Keratinocyte (primary cell): Measurements from ENCODE around the gene TNFRSF6B. TPM values are rescaled to one million over a fixed set of nuclear protein-coding genes. Genes with fewer than 3 reads are reported as not detected.

Experiments
- DNase-seq: peaks from one replicate; pipeline ENCODE4 v3.0.0-alpha.2; 2011; ENCODE audit warnings: low read depth, missing footprints, low spot score
- FAIRE-seq: peaks from 2 replicates; lab custom pipeline; 2011; peaks lifted over from hg19 to GRCh38; lab: Jason Lieb, UNC
- H2AFZ ChIP-seq: 2 replicates; pipeline ENCODE4 v1.6.0; 2012; ENCODE audit warnings: low read length, control low read depth, inconsistent platforms; ENCODE audit not compliant: control insufficient read depth
- H3K27ac ChIP-seq: 2 replicates; pipeline ENCODE4 v1.5.1; 2011; ENCODE audit warnings: low read length; ENCODE audit not compliant: control insufficient read depth, insufficient read depth
- H3K27me3 ChIP-seq: 3 replicates; pipeline ENCODE4 v1.6.0; 2011; ENCODE audit warnings: low read length; ENCODE audit not compliant: control insufficient read depth, insufficient read depth; ENCODE audit errors: extremely low read depth
- H3K36me3 ChIP-seq, 2 experiments: 2 replicates in 1 of 2; 3 replicates in 1 of 2; pipeline ENCODE4 v1.5.1; 2011; ENCODE audit warnings: low read length in 2 of 2, mild to moderate bottlenecking in 1 of 2; ENCODE audit not compliant: control insufficient read depth in 2 of 2, insufficient read depth in 2 of 2; ENCODE audit errors: extremely low read depth in 1 of 2
- H3K4me1 ChIP-seq: 3 replicates; pipeline ENCODE4 v1.5.1; 2011; ENCODE audit warnings: low read length; ENCODE audit not compliant: control insufficient read depth, insufficient read depth; ENCODE audit errors: extremely low read depth
- H3K4me2 ChIP-seq: 3 replicates; pipeline ENCODE4 v1.6.0; 2011; ENCODE audit warnings: low read depth, low read length; ENCODE audit not compliant: control insufficient read depth, insufficient read depth; ENCODE audit errors: extremely low read depth
- H3K4me3 ChIP-seq, 3 experiments: fragments of 200-600 bp in 1 of 3; sonication (generic) in 1 of 3; 2 replicates in 2 of 3; 3 replicates in 1 of 3; pipeline ENCODE4 v1.5.1; 2011 to 2016; ENCODE audit warnings: low read length in 3 of 3, mild to moderate bottlenecking in 3 of 3, control low read depth in 2 of 3, inconsistent platforms in 1 of 3, low read depth in 1 of 3, mixed read lengths in 1 of 3, mixed run types in 1 of 3, moderate library complexity in 1 of 3; ENCODE audit not compliant: control insufficient read depth in 2 of 3, insufficient read depth in 2 of 3; ENCODE audit errors: extremely low read depth in 1 of 3
- H3K79me2 ChIP-seq: 2 replicates; pipeline ENCODE4 v1.6.0; 2012; ENCODE audit warnings: low read length; ENCODE audit not compliant: control insufficient read depth, insufficient read depth
- H3K9ac ChIP-seq: 3 replicates; pipeline ENCODE4 v1.6.0; 2011; ENCODE audit warnings: low read length; ENCODE audit not compliant: control insufficient read depth, insufficient read depth; ENCODE audit errors: extremely low read depth
- H3K9me1 ChIP-seq: 3 replicates; pipeline ENCODE4 v1.6.0; 2011; ENCODE audit warnings: low read length; ENCODE audit not compliant: control insufficient read depth, insufficient read depth; ENCODE audit errors: extremely low read depth
- H3K9me3 ChIP-seq: 2 replicates; pipeline ENCODE4 v1.5.1; 2012; ENCODE audit warnings: low read depth, low read length; ENCODE audit not compliant: control insufficient read depth
- H4K20me1 ChIP-seq: 3 replicates; pipeline ENCODE4 v1.6.0; 2011; ENCODE audit warnings: low read length; ENCODE audit not compliant: control insufficient read depth, insufficient read depth; ENCODE audit errors: extremely low read depth
- EZH2 ChIP-seq: IDR thresholded peaks from one replicate; pipeline ENCODE4 v1.6.1; 2012; ENCODE audit warnings: inconsistent platforms, mild to moderate bottlenecking, low read length, moderate library complexity
- dilution Hi-C: fragments of 300-500 bp; cut with MboI; formaldehyde crosslinking; loops from one replicate; pipeline ENCODE4 v1.7.0; 2020; ENCODE audit warnings: low sequenced_read_pairs; ENCODE audit not compliant: extremely low pct_ligation_motif_present
- polyA plus RNA-seq, 5 experiments: library from polyadenylated mRNA; depleted of rRNA in 3 of 5; stranded (reverse) in 3 of 5; stranded (forward) in 1 of 5; unstranded in 1 of 5; fragments of >200 nt; gene quantifications; 1 replicate in 1 of 5; 2 replicates in 3 of 5; 3 replicates in 1 of 5; pipeline versions ENCODE4 v1.2.1 to v1.2.3, GENCODE V29; 2011 to 2012; ENCODE audit warnings: missing spikeins in 2 of 5, low read depth in 1 of 5, low replicate concordance in 1 of 5
- TF ChIP-seq, protein P1 (sequence below), 3 experiments: IDR thresholded peaks in 1 of 3; conservative IDR thresholded peaks in 1 of 3; optimal IDR thresholded peaks in 1 of 3; 2 replicates in 2 of 3; 3 replicates in 1 of 3; pipeline versions ENCODE3 to v1.5.1; 2011; ENCODE audit warnings: low read length in 3 of 3, mild to moderate bottlenecking in 3 of 3, moderate library complexity in 2 of 3, control low read depth in 1 of 3, inconsistent platforms in 1 of 3; ENCODE audit not compliant: insufficient read depth in 2 of 3; ENCODE audit errors: extremely low read depth in 1 of 3

The TNFRSF6B gene
- polyA plus RNA-seq, 1 donor (not counting 4 experiments of a cell fraction or from before 2014, with no cell fraction given) = 51.9 TPM

DNA sequence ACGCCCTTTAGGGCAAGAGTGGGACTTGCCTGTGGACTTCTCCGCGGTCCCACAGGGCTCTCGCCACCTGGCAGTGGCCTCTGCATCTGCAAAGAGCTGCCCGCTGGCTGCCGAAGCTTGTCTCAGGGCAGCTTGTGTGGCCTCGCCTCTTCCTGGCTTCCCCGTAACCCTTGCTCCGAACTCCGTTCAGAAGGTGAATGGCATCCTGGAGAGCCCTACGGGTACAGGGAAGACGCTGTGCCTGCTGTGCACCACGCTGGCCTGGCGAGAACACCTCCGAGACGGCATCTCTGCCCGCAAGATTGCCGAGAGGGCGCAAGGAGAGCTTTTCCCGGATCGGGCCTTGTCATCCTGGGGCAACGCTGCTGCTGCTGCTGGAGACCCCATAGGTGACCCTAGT, 35.3 kb upstream of the TNFRSF6B start:
- Histone ChIP-seq H3K9me1 (no peaks in the 10 kb centered on the region), H3K27me3 (no peaks in the 10 kb centered on the region), H3K36me3 (peaks cover 18 to 24% of the 10 kb centered on the region in 2 experiments), H3K27ac (no peak overlapping the region), H3K4me3 (no peak overlapping the region), H3K79me2 (peaks cover 28% of the 10 kb centered on the region), H3K9me3 (no peaks in the 10 kb centered on the region), H2AFZ (no peak overlapping the region), H4K20me1 (no peaks in the 10 kb centered on the region), H3K4me2 (no peak overlapping the region), H3K9ac (no peak overlapping the region), H3K4me1 (peaks cover 14% of the 10 kb centered on the region)
- no peak for DNase-seq
- dilution Hi-C loops = no loop called here
- FAIRE-seq = no peak
- TF ChIP-seq EZH2 = no peak
- TF ChIP-seq, protein P1, sequence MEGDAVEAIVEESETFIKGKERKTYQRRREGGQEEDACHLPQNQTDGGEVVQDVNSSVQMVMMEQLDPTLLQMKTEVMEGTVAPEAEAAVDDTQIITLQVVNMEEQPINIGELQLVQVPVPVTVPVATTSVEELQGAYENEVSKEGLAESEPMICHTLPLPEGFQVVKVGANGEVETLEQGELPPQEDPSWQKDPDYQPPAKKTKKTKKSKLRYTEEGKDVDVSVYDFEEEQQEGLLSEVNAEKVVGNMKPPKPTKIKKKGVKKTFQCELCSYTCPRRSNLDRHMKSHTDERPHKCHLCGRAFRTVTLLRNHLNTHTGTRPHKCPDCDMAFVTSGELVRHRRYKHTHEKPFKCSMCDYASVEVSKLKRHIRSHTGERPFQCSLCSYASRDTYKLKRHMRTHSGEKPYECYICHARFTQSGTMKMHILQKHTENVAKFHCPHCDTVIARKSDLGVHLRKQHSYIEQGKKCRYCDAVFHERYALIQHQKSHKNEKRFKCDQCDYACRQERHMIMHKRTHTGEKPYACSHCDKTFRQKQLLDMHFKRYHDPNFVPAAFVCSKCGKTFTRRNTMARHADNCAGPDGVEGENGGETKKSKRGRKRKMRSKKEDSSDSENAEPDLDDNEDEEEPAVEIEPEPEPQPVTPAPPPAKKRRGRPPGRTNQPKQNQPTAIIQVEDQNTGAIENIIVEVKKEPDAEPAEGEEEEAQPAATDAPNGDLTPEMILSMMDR (optimal IDR thresholded peaks at IDR 0.05 in 1 of 3, IDR thresholded peaks at IDR 0.05 in 1 of 3, conservative IDR thresholded peaks at IDR 0.05 in 1 of 3; ENCODE audit: extremely low read depth in 1 of 3, insufficient read depth in 2 of 3, low read length in 3 of 3) = no peak

DNA sequence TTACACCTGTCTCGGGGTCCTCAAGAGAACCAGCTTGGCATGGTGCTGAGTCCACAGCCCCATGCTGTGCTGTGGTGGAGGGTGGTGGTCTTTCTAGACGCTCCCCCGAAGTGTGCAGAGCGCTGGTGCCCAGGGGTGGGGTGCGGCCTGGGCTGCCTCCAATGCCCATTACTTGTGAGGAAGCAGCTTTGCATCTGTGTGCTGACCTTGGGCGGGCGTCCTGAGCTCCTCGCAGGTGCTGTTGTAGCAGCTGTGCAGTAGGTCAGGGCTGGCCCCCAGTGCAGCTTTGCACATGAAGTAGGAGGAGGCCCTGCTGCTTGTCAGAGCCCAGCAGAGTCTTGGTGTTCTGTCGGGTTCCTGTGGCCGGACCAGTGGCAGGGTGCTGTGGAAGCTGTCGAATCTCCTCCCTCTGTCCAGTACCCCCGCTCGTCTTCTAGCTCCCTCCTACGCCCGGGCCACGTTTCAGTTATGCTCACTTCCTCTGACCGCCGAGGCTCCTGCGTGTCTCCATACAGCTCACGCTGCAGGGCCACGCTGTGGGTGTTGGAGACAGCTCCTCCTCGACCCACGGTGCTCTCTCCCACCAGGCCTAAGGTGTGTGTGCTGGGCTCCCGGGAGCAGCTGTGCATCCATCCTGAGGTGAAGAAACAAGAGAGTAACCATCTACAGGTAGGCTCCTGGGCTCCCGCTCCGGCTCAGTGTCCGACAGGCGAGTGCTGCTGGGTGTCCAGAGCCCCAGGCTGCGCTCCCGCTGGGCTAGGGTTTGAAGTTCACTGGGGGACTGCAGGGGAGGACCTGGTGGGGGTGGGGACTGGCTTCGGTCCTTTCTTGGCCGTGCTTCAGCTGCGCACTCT, 34.3 kb upstream of the TNFRSF6B start:
- Histone ChIP-seq H3K9me1 (no peaks in the 10 kb centered on the region), H3K79me2 (peaks cover 28% of the 10 kb centered on the region), H3K4me3 (no peak overlapping the region), H3K9ac (no peak overlapping the region), H2AFZ (no peak overlapping the region), H3K27ac (no peak overlapping the region), H3K4me1 (peaks cover 12% of the 10 kb centered on the region), H3K36me3 (peaks cover 22 to 28% of the 10 kb centered on the region in 2 experiments), H3K9me3 (no peaks in the 10 kb centered on the region), H4K20me1 (no peaks in the 10 kb centered on the region), H3K4me2 (no peak overlapping the region), H3K27me3 (no peaks in the 10 kb centered on the region)
- dilution Hi-C loops = no loop called here
- FAIRE-seq (no peak), DNase-seq (no peak)
- TF ChIP-seq, protein P1 (optimal IDR thresholded peaks at IDR 0.05 in 1 of 3, IDR thresholded peaks at IDR 0.05 in 1 of 3, conservative IDR thresholded peaks at IDR 0.05 in 1 of 3; ENCODE audit: extremely low read depth in 1 of 3, insufficient read depth in 2 of 3, low read length in 3 of 3) = no peak
- TF ChIP-seq EZH2 = no peak
